HepG2 (cell line): ENCODE results near the gene CNGA1. TPM values are rescaled to one million over a fixed set of nuclear protein-coding genes. Genes with fewer than 3 reads are reported as not detected.

Experiments used
- ATAC-seq: fragments of 200-7000 bp; cut with Tn5 transposase; 3 replicates; pipeline ENCODE4 v1.9.1; 2020; ENCODE audit warnings: mild to moderate bottlenecking, moderate library complexity
- BruUV-seq: library from RNA; stranded (reverse); fragments of 400-500 nt; replicated peaks from 2 replicates; lab custom pipeline; 2021; lab: Mats Ljungman, UMichigan
- CTCF ChIA-PET: fragments of 300-600 bp; formaldehyde crosslinking; extraction: SDS; loops from one replicate; lab custom pipeline; 2021; ENCODE audit warnings: low total read pairs, inconsistent platforms, low intra/inter-chr PET ratio; lab: Yijun Ruan, JAX
- POLR2A ChIA-PET: fragments of 350-600 bp; sonication (Branson Sonifier 250); formaldehyde crosslinking; loops from one replicate; lab custom pipeline; 2020; ENCODE audit warnings: antibody characterized with exemption, inconsistent platforms; lab: Yijun Ruan, JAX
- DNase-seq: peaks from one replicate; pipeline ENCODE4 v3.0.0-alpha.2; 2015; ENCODE audit warnings: low spot score
- FAIRE-seq: peaks from 3 replicates; lab custom pipeline; 2011; peaks lifted over from hg19 to GRCh38; lab: Jason Lieb, UNC
- H2AFZ ChIP-seq: one replicate; pipeline ENCODE4 v1.6.1; 2011; ENCODE audit warnings: low read length, inconsistent platforms
- H3K27ac ChIP-seq: fragments of 300-600 bp; 3 replicates; pipeline ENCODE4 v1.8.0; 2011; ENCODE audit warnings: mixed run types, mild to moderate bottlenecking, mixed read lengths, low read length, inconsistent platforms; ENCODE audit not compliant: insufficient read depth; ENCODE audit errors: extremely low read length
- H3K27me3 ChIP-seq, 2 experiments: fragments of 200-600 bp in 1 of 2; 2 replicates in 1 of 2; 3 replicates in 1 of 2; pipeline versions ENCODE4 v1.6.0 to v1.8.0; 2011; ENCODE audit warnings: low read length in 2 of 2, mild to moderate bottlenecking in 2 of 2, moderate library complexity in 2 of 2, inconsistent platforms in 1 of 2; ENCODE audit not compliant: insufficient read depth in 2 of 2, control insufficient read depth in 1 of 2
- H3K36me3 ChIP-seq, 2 experiments: fragments of 200-600 bp in 1 of 2; replicated peaks in 1 of 2; 2 replicates in 1 of 2; 3 replicates in 1 of 2; pipeline versions ENCODE4 v1.5.1 to v1.8.0; 2011; ENCODE audit warnings: low read length in 2 of 2, inconsistent platforms in 1 of 2; ENCODE audit not compliant: insufficient read depth in 2 of 2, control insufficient read depth in 1 of 2
- H3K4me1 ChIP-seq: 2 replicates; pipeline ENCODE4 v1.5.1; 2012; ENCODE audit warnings: low read length, inconsistent platforms; ENCODE audit not compliant: insufficient read depth
- H3K4me2 ChIP-seq: 2 replicates; pipeline ENCODE4 v1.6.0; 2011; ENCODE audit warnings: low read depth, low read length, inconsistent platforms
- H3K4me3 ChIP-seq, 3 experiments: fragments of 200-600 bp in 1 of 3; sonication (generic), shearing (Covaris generic) in 1 of 3; replicated peaks in 1 of 3; 2 replicates each; pipeline ENCODE4 v1.5.1; 2011 to 2016; ENCODE audit warnings: low read length in 3 of 3, inconsistent platforms in 2 of 3, low read depth in 2 of 3, mild to moderate bottlenecking in 2 of 3, control low read depth in 1 of 3, mixed read lengths in 1 of 3; ENCODE audit not compliant: insufficient read depth in 1 of 3
- H3K79me2 ChIP-seq: one replicate; pipeline ENCODE4 v1.6.1; 2011; ENCODE audit warnings: low read length, inconsistent platforms; ENCODE audit not compliant: insufficient read depth
- H3K9ac ChIP-seq: 2 replicates; pipeline ENCODE4 v1.6.0; 2011; ENCODE audit warnings: mild to moderate bottlenecking, low read depth, low read length, inconsistent platforms; ENCODE audit not compliant: insufficient read depth
- H3K9me3 ChIP-seq: 2 replicates; pipeline ENCODE4 v1.5.1; 2012; ENCODE audit warnings: mild to moderate bottlenecking, low read length
- H4K20me1 ChIP-seq: 2 replicates; pipeline ENCODE4 v1.6.0; 2011; ENCODE audit warnings: inconsistent platforms, mild to moderate bottlenecking, low read length, moderate library complexity; ENCODE audit not compliant: insufficient read depth
- CTCF ChIP-seq: sonication (generic); formaldehyde crosslinking; IDR thresholded peaks from 2 replicates; pipeline ENCODE4 v1.5.0; 2020; ENCODE audit warnings: mild to moderate bottlenecking, missing genetic modification reagents, moderate library complexity
- MYC ChIP-seq: sonication (generic); formaldehyde crosslinking; IDR thresholded peaks from 2 replicates; pipeline ENCODE4 v1.9.0; 2021; ENCODE audit warnings: missing genetic modification reagents, borderline replicate concordance
- SMC3 ChIP-seq: IDR thresholded peaks from 2 replicates; pipeline ENCODE4 v1.6.1; 2011; ENCODE audit warnings: low read length, improper control_type of control experiment
- STAG1 ChIP-seq: sonication (generic); formaldehyde crosslinking; IDR thresholded peaks from 2 replicates; pipeline ENCODE4 v1.4.0; 2020; ENCODE audit warnings: missing genetic modification reagents
- ZNF142 ChIP-seq: sonication (generic); formaldehyde crosslinking; IDR thresholded peaks from 2 replicates; pipeline ENCODE4 v1.4.0; 2020; ENCODE audit warnings: missing genetic modification reagents
- ZNF704 ChIP-seq: sonication (generic); formaldehyde crosslinking; IDR thresholded peaks from 2 replicates; pipeline ENCODE4 v1.8.1; 2023; ENCODE audit warnings: mild to moderate bottlenecking, inconsistent platforms, moderate library complexity, missing genetic modification reagents, borderline replicate concordance
- ZNF775 ChIP-seq: sonication (generic); formaldehyde crosslinking; IDR thresholded peaks from 2 replicates; pipeline ENCODE4 v1.4.0; 2020; ENCODE audit warnings: missing genetic modification reagents, mild to moderate bottlenecking, moderate library complexity, borderline replicate concordance
- ZNF841 ChIP-seq: sonication (generic); formaldehyde crosslinking; IDR thresholded peaks from 2 replicates; pipeline ENCODE4 v1.8.1; 2023; ENCODE audit warnings: missing genetic modification reagents, borderline replicate concordance
- WGBS: methylation state at CpG from one replicate; pipeline ENCODE4 v1.1.6; 2017; ENCODE audit warnings: low lambda C conversion rate; 5-methylcytosine and 5-hydroxymethylcytosine counted together
- in situ Hi-C: cut with HindIII; loops from 2 replicates; pipeline ENCODE4 v1.10.0; 2017; ENCODE audit warnings: low pct_unique_long_range_greater_than_20kb; ENCODE audit not compliant: extremely low pct_ligation_motif_present
- intact Hi-C: fragments of 100-400 bp; cut with micrococcal nuclease; formaldehyde crosslinking; loops from one replicate; pipeline ENCODE4 v1.10.0; 2022; ENCODE audit not compliant: unreplicated experiment
- polyA plus RNA-seq, 8 experiments: library from polyadenylated mRNA; depleted of rRNA in 3 of 8; stranded (reverse) in 7 of 8; unstranded in 1 of 8; fragments of >200 nt; fragmentation: Illumina TruSeq in 4 of 8; extraction: Trizol in 4 of 8; gene quantifications; 2 replicates each; pipeline versions ENCODE4 v1.2.1 to v1.2.3, GENCODE V29; 2011 to 2016; ENCODE audit warnings: low read depth in 4 of 8, missing spikeins in 1 of 8, mixed read lengths in 1 of 8; ENCODE audit not compliant: insufficient read depth in 1 of 8
- total RNA-seq, 5 experiments: library from RNA; depleted of rRNA; stranded (reverse); fragments of >200 nt; fragmentation: Illumina TruSeq; extraction: Trizol; gene quantifications; 2 replicates each; pipeline ENCODE4 v1.2.3, GENCODE V29; 2016; ENCODE audit warnings: low read depth in 1 of 5

CNGA1 gene
- total and polyA plus RNA-seq, 2 of the 13 experiments (the other 11 are each of a cell fraction or from before 2014, with no cell fraction given), result 0.22 to 0.40 TPM

GRCh38 chr4:48035952-48036351 lies 19.5 kb upstream of the CNGA1 start (continued):
- TF ChIP-seq ZNF142 (CRISPR knock-in tag) (no peak), ZNF704 (CRISPR knock-in tag) (no peak), MYC (no peak), ZNF841 (CRISPR knock-in tag) (no peak)

- H3K27me3 ChIP-seq, result no peaks in the 10 kb centered on the region
- H3K4me2 ChIP-seq, result peak overlapping the region; percentile 31; the same call in 1 of the 2 replicates
- FAIRE-seq, result no peak
- no peaks in the 10 kb centered on the region for H4K20me1 ChIP-seq
- intact Hi-C loops, result loop anchor here (1.0 to 10.0 kb wide), 2 partner anchors 53 to 311 kb away; partner anchors contain the start of gene SLAIN2
- no peak overlapping the region for H3K4me3 ChIP-seq
- peak; percentile 37; the same call in 1 of the 2 replicates for TF ChIP-seq STAG1
- peak; percentile 55 for TF ChIP-seq CTCF
- TF ChIP-seq ZNF775, result no peak
- TF ChIP-seq SMC3, result peak; percentile 23; the same call in 1 of the 2 replicates
- H2AFZ ChIP-seq, result no peak overlapping the region
- WGBS, result 88% methylated on average over 1 of the region's 1 CpG
- ChIA-PET POLR2A (no interaction called here), CTCF (interaction anchor here (0.8 to 1.0 kb wide), 3 partner anchors 17 to 53 kb away, joined by 3 to 8 read pairs (median 5); partner anchors contain the start of genes CNGA1 and NIPAL1)
- peak; percentile 28 for DNase-seq
- no peaks in the 10 kb centered on the region for H3K79me2 ChIP-seq
- H3K27ac ChIP-seq, result no peak overlapping the region
- H3K36me3 ChIP-seq, result peaks cover 0 to 1% of the 10 kb centered on the region in 2 experiments; a peak in 1 of 5 replicates
- no peaks in the 10 kb centered on the region for H3K9me3 ChIP-seq
- in situ Hi-C loops, result no loop called here
- BruUV-seq, result no TSS peak
- peak; percentile 72 for ATAC-seq
- H3K4me1 ChIP-seq, result peaks cover 38% of the 10 kb centered on the region
- no peak overlapping the region for H3K9ac ChIP-seq
These were observed 17.4 kb upstream of the CNGA1 start for GRCh38 chr4:48033825-48034413.
